GM19099 (cell line): ENCODE measurements around the gene PAWR.

Experiments used
- POLR2A ChIP-seq: IDR thresholded peaks from 3 replicates; pipeline ENCODE4 v1.6.1; 2011; ENCODE audit warnings: low read depth; ENCODE audit not compliant: insufficient read length; ENCODE audit errors: extremely low read depth

Gene PAWR

GRCh38 chr12:79591988-79592387 is 98.8 kb downstream of the PAWR start:
- no peak for TF ChIP-seq POLR2A

- TF ChIP-seq POLR2A: no peak
Observed at GRCh38 chr12:79590751-79591150, 100.0 kb downstream of the PAWR start.

- no peak for TF ChIP-seq POLR2A
Observed at GRCh38 chr12:79587368-79587767, 103.4 kb downstream of the PAWR start.

- TF ChIP-seq POLR2A: no peak
Observed at GRCh38 chr12:79585147-79585546, 105.6 kb downstream of the PAWR start.

GRCh38 chr12:79573820-79574219 is 116.9 kb downstream of the PAWR start:
- TF ChIP-seq POLR2A: no peak

- no peak for TF ChIP-seq POLR2A
Observed at GRCh38 chr12:79569679-79570078, 121.1 kb downstream of the PAWR start.

- no peak for TF ChIP-seq POLR2A
Observed at GRCh38 chr12:79567175-79567563, 123.6 kb downstream of the PAWR start.

GRCh38 chr12:79566452-79567174 is 124.2 kb downstream of the PAWR start:
- TF ChIP-seq POLR2A: no peak

- TF ChIP-seq POLR2A: no peak
Observed at GRCh38 chr12:79563021-79563740, 127.6 kb downstream of the PAWR start.

- TF ChIP-seq POLR2A: no peak
Observed at GRCh38 chr12:79561401-79562132, 129.2 kb downstream of the PAWR start.

GRCh38 chr12:79560225-79560889 is 130.4 kb downstream of the PAWR start:
- no peak for TF ChIP-seq POLR2A

- TF ChIP-seq POLR2A: no peak
Observed at GRCh38 chr12:79559591-79559990, 131.2 kb downstream of the PAWR start.

- TF ChIP-seq POLR2A: no peak
Observed at GRCh38 chr12:79558924-79559469, 131.8 kb downstream of the PAWR start.

GRCh38 chr12:79557690-79558315 is 133.0 kb downstream of the PAWR start:
- no peak for TF ChIP-seq POLR2A
